BLaER1 (cell line): ENCODE results near the gene PTPRO.

Source experiments
- H3K27ac ChIP-seq: shearing (Covaris generic); formaldehyde crosslinking; 2 replicates; pipeline ENCODE4 v1.8.1; 2022
- H3K27me3 ChIP-seq: shearing (Covaris generic); formaldehyde crosslinking; 2 replicates; pipeline ENCODE4 v1.8.1; 2022
- H3K36me3 ChIP-seq: shearing (Covaris generic); formaldehyde crosslinking; 2 replicates; pipeline ENCODE4 v1.8.1; 2022
- H3K4me1 ChIP-seq: shearing (Covaris generic); formaldehyde crosslinking; 2 replicates; pipeline ENCODE4 v1.8.1; 2022
- H3K4me2 ChIP-seq: shearing (Covaris generic); formaldehyde crosslinking; 2 replicates; pipeline ENCODE4 v1.8.1; 2022
- H3K4me3 ChIP-seq: shearing (Covaris generic); formaldehyde crosslinking; 2 replicates; pipeline ENCODE4 v1.8.1; 2022
- H3K9ac ChIP-seq: shearing (Covaris generic); formaldehyde crosslinking; 2 replicates; pipeline ENCODE4 v1.8.1; 2022
- H3K9me3 ChIP-seq: shearing (Covaris generic); formaldehyde crosslinking; 2 replicates; pipeline ENCODE4 v1.8.1; 2022
- H4K20me1 ChIP-seq: shearing (Covaris generic); formaldehyde crosslinking; 2 replicates; pipeline ENCODE4 v1.8.1; 2022
- Cebpa-rat ChIP-seq: shearing (Covaris generic); IDR thresholded peaks from 2 replicates; pipeline ENCODE4 v1.8.1; 2022

Gene PTPRO

GRCh38 chr12:15528666-15529065, 206.4 kb downstream of the PTPRO start:
- H4K20me1 ChIP-seq, result no peaks in the 10 kb centered on the region
- no peak overlapping the region for H3K27ac ChIP-seq
- TF ChIP-seq Cebpa-rat, result no peak

GRCh38 chr12:15530361-15530760, 208.1 kb downstream of the PTPRO start:
- no peaks in the 10 kb centered on the region for H3K9me3 ChIP-seq
- H4K20me1 ChIP-seq, result no peaks in the 10 kb centered on the region
- 0 out of 2 replicates have a peak, but pooled peaks cover 4% of the 10 kb centered on the region for H3K4me1 ChIP-seq
- H3K27me3 ChIP-seq, result no peaks in the 10 kb centered on the region
- H3K4me2 ChIP-seq, result no peak overlapping the region
- H3K4me3 ChIP-seq, result no peak overlapping the region
- no peak overlapping the region for H3K27ac ChIP-seq
- no peaks in the 10 kb centered on the region for H3K36me3 ChIP-seq
- no peak for TF ChIP-seq Cebpa-rat
- H3K9ac ChIP-seq, result no peak overlapping the region

More at GRCh38 chr12:15528666-15529065, 206.4 kb downstream of the PTPRO start:
- Histone ChIP-seq H3K27me3 (no peaks in the 10 kb centered on the region), H3K9me3 (no peaks in the 10 kb centered on the region), H3K4me2 (no peak overlapping the region), H3K9ac (no peak overlapping the region), H3K36me3 (no peaks in the 10 kb centered on the region), H3K4me1 (0 out of 2 replicates have a peak, but pooled peaks cover 4% of the 10 kb centered on the region), H3K4me3 (no peak overlapping the region)

GRCh38 chr12:15532364-15532977, 210.2 kb downstream of the PTPRO start:
- H3K4me2 ChIP-seq, result no peak overlapping the region
- H3K4me1 ChIP-seq, result no peaks in the 10 kb centered on the region
- no peaks in the 10 kb centered on the region for H3K27me3 ChIP-seq
- no peaks in the 10 kb centered on the region for H4K20me1 ChIP-seq
- TF ChIP-seq Cebpa-rat, result no peak
- no peak overlapping the region for H3K9ac ChIP-seq
- no peaks in the 10 kb centered on the region for H3K36me3 ChIP-seq
- H3K9me3 ChIP-seq, result no peaks in the 10 kb centered on the region
- H3K4me3 ChIP-seq, result no peak overlapping the region
- no peak overlapping the region for H3K27ac ChIP-seq

- Histone ChIP-seq H3K9me3 (no peaks in the 10 kb centered on the region), H3K27me3 (no peaks in the 10 kb centered on the region), H3K27ac (no peak overlapping the region), H3K4me3 (no peak overlapping the region), H4K20me1 (no peaks in the 10 kb centered on the region), H3K36me3 (no peaks in the 10 kb centered on the region), H3K9ac (no peak overlapping the region), H3K4me2 (no peak overlapping the region), H3K4me1 (no peaks in the 10 kb centered on the region)
- TF ChIP-seq Cebpa-rat, result no peak
Observed at GRCh38 chr12:15534322-15534721, 212.0 kb downstream of the PTPRO start.

GRCh38 chr12:15534874-15535273, 212.6 kb downstream of the PTPRO start:
- Histone ChIP-seq H4K20me1 (no peaks in the 10 kb centered on the region), H3K27ac (no peak overlapping the region), H3K4me1 (no peaks in the 10 kb centered on the region), H3K9me3 (no peaks in the 10 kb centered on the region), H3K9ac (no peak overlapping the region), H3K36me3 (no peaks in the 10 kb centered on the region), H3K27me3 (no peaks in the 10 kb centered on the region), H3K4me3 (no peak overlapping the region), H3K4me2 (no peak overlapping the region)
- TF ChIP-seq Cebpa-rat, result no peak

- no peak overlapping the region for H3K27ac ChIP-seq
- no peak overlapping the region for H3K4me2 ChIP-seq
- no peak for TF ChIP-seq Cebpa-rat
- H3K9me3 ChIP-seq, result no peaks in the 10 kb centered on the region
- H4K20me1 ChIP-seq, result no peaks in the 10 kb centered on the region
- H3K36me3 ChIP-seq, result no peaks in the 10 kb centered on the region
- no peak overlapping the region for H3K4me3 ChIP-seq
- no peaks in the 10 kb centered on the region for H3K27me3 ChIP-seq
- no peaks in the 10 kb centered on the region for H3K4me1 ChIP-seq
- no peak overlapping the region for H3K9ac ChIP-seq
Observed at GRCh38 chr12:15535352-15535781, 213.1 kb downstream of the PTPRO start.

- no peak overlapping the region for H3K4me2 ChIP-seq
- H3K27me3 ChIP-seq, result no peaks in the 10 kb centered on the region
- H3K27ac ChIP-seq, result no peak overlapping the region
- no peak overlapping the region for H3K9ac ChIP-seq
- H3K36me3 ChIP-seq, result no peaks in the 10 kb centered on the region
- no peaks in the 10 kb centered on the region for H4K20me1 ChIP-seq
- no peaks in the 10 kb centered on the region for H3K9me3 ChIP-seq
- no peaks in the 10 kb centered on the region for H3K4me1 ChIP-seq
- H3K4me3 ChIP-seq, result no peak overlapping the region
- TF ChIP-seq Cebpa-rat, result no peak
Observed at GRCh38 chr12:15536446-15536845, 214.1 kb downstream of the PTPRO start.

GRCh38 chr12:15538881-15539280, 216.6 kb downstream of the PTPRO start:
- Histone ChIP-seq H3K4me1 (no peaks in the 10 kb centered on the region), H4K20me1 (no peaks in the 10 kb centered on the region), H3K9ac (no peak overlapping the region), H3K27ac (no peak overlapping the region), H3K36me3 (no peaks in the 10 kb centered on the region), H3K4me2 (no peak overlapping the region), H3K9me3 (no peaks in the 10 kb centered on the region), H3K27me3 (no peaks in the 10 kb centered on the region), H3K4me3 (no peak overlapping the region)
- no peak for TF ChIP-seq Cebpa-rat

- Histone ChIP-seq H3K4me1 (no peaks in the 10 kb centered on the region), H3K4me2 (no peak overlapping the region), H3K4me3 (no peak overlapping the region), H3K9ac (no peak overlapping the region), H3K9me3 (no peaks in the 10 kb centered on the region), H3K36me3 (no peaks in the 10 kb centered on the region), H4K20me1 (no peaks in the 10 kb centered on the region), H3K27me3 (no peaks in the 10 kb centered on the region), H3K27ac (no peak overlapping the region)
- no peak for TF ChIP-seq Cebpa-rat
Observed at GRCh38 chr12:15540005-15540404, 217.7 kb downstream of the PTPRO start.

GRCh38 chr12:15540469-15540872, 218.2 kb downstream of the PTPRO start:
- TF ChIP-seq Cebpa-rat, result no peak
- Histone ChIP-seq H3K4me1 (no peaks in the 10 kb centered on the region), H3K9me3 (no peaks in the 10 kb centered on the region), H3K27ac (no peak overlapping the region), H4K20me1 (no peaks in the 10 kb centered on the region), H3K27me3 (no peaks in the 10 kb centered on the region), H3K4me2 (no peak overlapping the region), H3K4me3 (no peak overlapping the region), H3K9ac (no peak overlapping the region), H3K36me3 (no peaks in the 10 kb centered on the region)
